HUES48 (cell line): ENCODE results near the gene CHPF2.

Experiments
- H3K27ac ChIP-seq: one replicate; pipeline ENCODE4 v1.7.0; 2013; ENCODE audit warnings: low read depth, low read length, inconsistent platforms
- H3K27me3 ChIP-seq: 2 replicates; pipeline ENCODE4 v1.6.1; 2013; ENCODE audit warnings: mild to moderate bottlenecking, low read length; ENCODE audit not compliant: control insufficient read depth, insufficient read depth
- H3K36me3 ChIP-seq: 2 replicates; pipeline ENCODE4 v1.6.1; 2013; ENCODE audit warnings: low read length; ENCODE audit not compliant: control insufficient read depth, insufficient read depth
- H3K4me1 ChIP-seq: 2 replicates; pipeline ENCODE4 v1.6.1; 2013; ENCODE audit warnings: mild to moderate bottlenecking, low read length; ENCODE audit not compliant: control insufficient read depth, insufficient read depth
- H3K4me3 ChIP-seq: 2 replicates; pipeline ENCODE4 v1.5.1; 2013; ENCODE audit warnings: mild to moderate bottlenecking, low read depth, low read length
- H3K9ac ChIP-seq: 2 replicates; pipeline ENCODE4 v1.6.1; 2013; ENCODE audit warnings: mild to moderate bottlenecking, low read depth, low read length, moderate library complexity
- H3K9me3 ChIP-seq: 2 replicates; pipeline ENCODE4 v1.6.1; 2013; ENCODE audit warnings: low read length; ENCODE audit not compliant: control insufficient read depth, insufficient read depth

Gene CHPF2

GRCh38 chr7:151281686-151282085, 49.4 kb downstream of the CHPF2 start:
- H3K4me3 ChIP-seq, result no peak overlapping the region

DNA sequence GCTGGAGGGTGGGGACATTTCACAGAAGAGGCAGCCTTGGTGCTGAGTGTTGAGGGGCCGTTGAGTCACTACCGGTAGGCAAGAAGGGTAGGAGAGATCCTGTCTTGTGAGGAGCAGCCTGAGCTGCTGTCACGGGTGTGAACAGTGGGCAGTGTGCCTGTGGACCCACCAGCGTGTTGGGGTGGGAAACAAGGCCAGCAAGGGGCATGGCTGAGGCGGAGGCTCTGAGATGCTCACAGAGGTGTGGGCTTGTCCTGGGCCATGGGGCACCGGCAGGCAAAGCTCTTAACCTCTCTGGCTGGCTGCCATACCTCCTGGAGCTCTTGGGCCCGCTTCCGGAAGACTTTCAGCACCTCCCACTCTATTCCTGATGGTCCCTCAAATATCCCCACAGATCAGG, 49.8 kb downstream of the CHPF2 start:
- Histone ChIP-seq H3K4me3 (no peak overlapping the region), H3K9ac (no peak overlapping the region), H3K4me1 (peaks cover 7% of the 10 kb centered on the region; the same call in 1 of the 2 replicates), H3K9me3 (no peaks in the 10 kb centered on the region), H3K27ac (no peak overlapping the region), H3K27me3 (peaks cover 10% of the 10 kb centered on the region), H3K36me3 (no peaks in the 10 kb centered on the region)

More at GRCh38 chr7:151281686-151282085, 49.4 kb downstream of the CHPF2 start:
- Histone ChIP-seq H3K9ac (no peak overlapping the region), H3K27ac (no peak overlapping the region), H3K4me1 (peaks cover 7% of the 10 kb centered on the region; the same call in 1 of the 2 replicates), H3K27me3 (peaks cover 10% of the 10 kb centered on the region), H3K36me3 (no peaks in the 10 kb centered on the region), H3K9me3 (no peaks in the 10 kb centered on the region)

GRCh38 chr7:151283302-151283701, 51.0 kb downstream of the CHPF2 start:
- Histone ChIP-seq H3K9me3 (no peaks in the 10 kb centered on the region), H3K27ac (no peak overlapping the region), H3K4me3 (no peak overlapping the region), H3K36me3 (no peaks in the 10 kb centered on the region), H3K27me3 (no peaks in the 10 kb centered on the region), H3K4me1 (no peaks in the 10 kb centered on the region), H3K9ac (no peak overlapping the region)

DNA sequence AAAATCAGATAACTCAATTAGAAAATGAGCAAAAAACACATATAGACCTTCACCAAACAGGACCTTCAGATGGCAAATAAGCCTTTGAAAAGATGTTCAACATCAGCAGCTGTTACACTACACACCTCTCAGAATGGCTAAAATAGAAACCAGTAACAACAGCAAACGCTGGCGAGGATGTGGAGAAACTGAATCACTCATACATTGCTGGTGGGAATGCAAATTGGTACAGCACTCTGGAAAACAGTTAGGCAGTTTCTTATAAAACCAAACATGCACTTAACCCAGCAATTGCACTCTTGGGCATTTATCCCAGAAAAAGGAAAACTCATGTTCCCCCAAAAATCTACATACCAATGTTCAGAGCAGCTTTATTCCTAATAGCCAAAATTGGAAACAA, 53.9 kb downstream of the CHPF2 start:
- Histone ChIP-seq H3K27ac (no peak overlapping the region), H3K36me3 (no peaks in the 10 kb centered on the region), H3K9me3 (no peaks in the 10 kb centered on the region), H3K27me3 (no peaks in the 10 kb centered on the region; the same call in 1 of the 2 replicates), H3K4me1 (no peaks in the 10 kb centered on the region), H3K4me3 (no peak overlapping the region), H3K9ac (no peak overlapping the region)
